GM19438 (cell line): ENCODE measurements around the gene SLC29A4.
A peak's percentile ranks its signal among the peaks of the same experiment; 100 is the strongest.
"Not testable (repeated sequence)": the region's sequence is repeated elsewhere in the genome, so short reads cannot be mapped to it uniquely, and the experiment has no call there.

Experiments used
- ATAC-seq: cut with Tn5 transposase; IDR thresholded peaks from one replicate; pipeline ENCODE4 v1.9.1; 2021; ENCODE audit warnings: low read depth; ENCODE audit not compliant: unreplicated experiment

SLC29A4 gene

DNA sequence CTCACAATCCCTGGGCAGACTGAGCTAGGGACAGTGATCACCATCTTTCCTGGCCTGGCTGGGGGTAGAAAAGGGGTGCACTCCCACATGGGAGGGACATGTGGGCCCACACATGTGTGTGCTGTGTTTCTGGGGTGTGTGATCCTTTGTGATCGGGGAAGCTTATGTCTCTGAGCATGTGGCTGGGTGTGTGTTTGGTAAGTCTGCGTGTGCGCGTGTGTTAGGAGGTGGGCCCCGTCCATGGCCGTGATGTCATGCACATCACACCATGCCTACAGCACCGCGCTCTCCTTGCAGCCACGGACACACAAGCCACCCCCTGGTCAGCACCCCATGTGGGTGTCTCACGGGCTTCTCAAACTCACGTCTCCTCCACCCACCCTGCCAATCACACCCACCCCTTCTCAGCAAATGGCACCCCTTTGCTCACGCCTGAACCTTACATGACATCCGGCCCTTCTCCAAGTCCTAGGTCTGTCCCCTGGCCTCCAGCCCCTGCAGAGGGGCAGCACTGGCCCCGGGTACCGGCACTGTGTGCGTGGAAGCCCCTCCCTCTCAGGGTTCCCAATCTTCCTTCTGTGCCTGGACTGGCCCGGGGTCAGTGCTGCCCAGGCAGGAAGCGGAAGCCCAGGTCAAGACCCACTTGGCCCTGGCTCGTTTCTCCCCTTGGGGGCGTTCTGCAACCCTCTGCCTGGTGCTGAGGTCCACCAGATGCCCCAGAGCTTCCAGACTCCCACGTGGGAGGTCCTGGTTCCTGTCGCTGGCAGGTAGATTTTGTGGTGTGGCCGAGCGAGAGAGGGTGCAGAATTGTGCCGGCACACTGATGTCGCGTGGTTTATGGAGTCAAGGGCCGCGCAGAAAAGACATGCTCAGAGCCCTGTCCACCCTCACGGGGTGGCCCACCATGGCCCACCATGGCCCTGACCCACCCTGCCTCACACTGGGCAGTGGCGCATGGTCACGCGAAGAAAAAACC, 12.6 kb downstream of the SLC29A4 start:
- no peak for ATAC-seq

DNA sequence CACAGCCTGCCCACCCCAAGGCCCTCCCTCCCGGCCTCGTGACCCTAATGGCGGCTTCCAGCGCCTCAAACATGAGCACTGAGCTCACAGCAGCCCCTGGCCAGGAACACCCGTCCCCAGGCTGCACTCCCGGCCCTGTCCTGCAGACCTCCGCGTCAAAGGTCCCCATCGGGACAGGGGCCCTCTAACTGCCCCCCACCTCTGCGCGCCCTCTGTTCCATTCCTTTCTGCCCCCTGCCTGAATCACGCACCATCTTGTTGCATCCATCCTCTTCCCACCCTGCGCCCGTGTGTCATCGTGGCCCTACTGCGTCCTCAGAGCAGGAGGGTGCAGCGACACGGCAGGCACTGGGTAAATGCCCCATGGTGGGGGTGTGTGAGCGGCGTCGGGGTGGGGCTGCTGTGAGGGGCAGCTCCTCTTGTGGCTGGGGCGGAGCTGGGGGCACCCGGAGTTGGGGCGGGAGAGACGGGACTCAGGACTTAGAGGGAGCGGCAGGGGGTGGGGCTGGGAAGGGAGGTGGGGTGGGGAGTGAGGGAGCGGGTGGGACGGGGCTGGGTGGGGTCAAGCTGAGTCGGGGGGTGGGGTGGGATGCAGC, 13.4 kb downstream of the SLC29A4 start:
- no peak for ATAC-seq

DNA sequence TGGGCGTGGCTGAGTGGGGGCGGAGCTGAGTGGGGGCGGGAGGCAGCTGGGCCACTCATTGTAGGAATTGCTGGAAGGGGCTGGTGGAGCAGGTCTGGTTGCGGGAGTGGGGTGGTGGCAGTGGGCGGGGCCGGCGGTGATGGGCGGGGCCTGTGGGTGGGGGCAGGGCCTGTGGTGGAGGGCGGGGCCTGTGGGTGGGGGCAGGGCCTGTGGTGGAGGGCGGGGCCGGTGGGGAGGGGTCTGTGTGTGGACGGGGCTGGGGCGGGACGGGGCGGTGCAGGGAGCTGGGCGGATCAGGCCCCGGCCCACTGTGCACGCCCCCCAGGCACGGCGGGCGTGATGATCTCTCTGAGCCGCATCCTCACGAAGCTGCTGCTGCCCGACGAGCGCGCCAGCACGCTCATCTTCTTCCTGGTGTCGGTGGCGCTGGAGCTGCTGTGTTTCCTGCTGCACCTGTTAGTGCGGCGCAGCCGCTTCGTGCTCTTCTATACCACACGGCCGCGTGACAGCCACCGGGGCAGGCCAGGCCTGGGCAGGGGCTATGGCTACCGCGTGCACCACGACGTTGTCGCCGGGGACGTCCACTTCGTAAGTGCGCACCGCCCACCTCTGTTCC, 14.0 kb downstream of the SLC29A4 start:
- ATAC-seq: peak; percentile 61

DNA sequence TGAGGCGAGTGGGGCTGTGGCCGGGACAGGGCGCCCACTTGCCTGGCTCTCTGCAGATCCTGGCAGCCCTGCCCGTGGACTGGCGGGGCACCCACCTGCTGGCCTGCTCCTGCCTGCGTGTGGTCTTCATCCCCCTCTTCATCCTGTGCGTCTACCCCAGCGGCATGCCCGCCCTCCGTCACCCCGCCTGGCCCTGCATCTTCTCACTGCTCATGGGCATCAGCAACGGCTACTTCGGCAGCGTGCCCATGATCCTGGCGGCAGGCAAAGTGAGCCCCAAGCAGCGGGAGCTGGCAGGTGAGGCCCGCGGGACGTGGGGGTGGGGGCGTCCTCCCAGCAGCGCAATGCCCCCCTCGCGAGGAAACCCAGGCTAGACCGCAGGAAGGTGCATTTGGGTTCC, 17.6 kb downstream of the SLC29A4 start:
- no peak for ATAC-seq

DNA sequence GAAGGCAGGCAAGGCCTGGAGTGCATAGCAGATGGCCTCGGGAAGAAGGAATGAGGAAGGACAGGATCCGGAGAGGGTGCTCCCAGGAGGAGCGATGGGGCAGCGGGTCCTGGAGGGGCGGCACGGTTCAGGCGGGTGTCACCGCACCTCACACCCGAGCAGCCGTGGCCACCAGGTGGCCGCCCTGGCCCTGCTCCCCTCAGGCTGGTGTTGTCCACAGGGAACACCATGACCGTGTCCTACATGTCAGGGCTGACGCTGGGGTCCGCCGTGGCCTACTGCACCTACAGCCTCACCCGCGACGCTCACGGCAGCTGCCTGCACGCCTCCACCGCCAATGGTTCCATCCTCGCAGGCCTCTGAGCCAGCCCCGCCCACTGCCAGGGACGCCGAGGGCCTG, 19.8 kb downstream of the SLC29A4 start:
- ATAC-seq: no peak

DNA sequence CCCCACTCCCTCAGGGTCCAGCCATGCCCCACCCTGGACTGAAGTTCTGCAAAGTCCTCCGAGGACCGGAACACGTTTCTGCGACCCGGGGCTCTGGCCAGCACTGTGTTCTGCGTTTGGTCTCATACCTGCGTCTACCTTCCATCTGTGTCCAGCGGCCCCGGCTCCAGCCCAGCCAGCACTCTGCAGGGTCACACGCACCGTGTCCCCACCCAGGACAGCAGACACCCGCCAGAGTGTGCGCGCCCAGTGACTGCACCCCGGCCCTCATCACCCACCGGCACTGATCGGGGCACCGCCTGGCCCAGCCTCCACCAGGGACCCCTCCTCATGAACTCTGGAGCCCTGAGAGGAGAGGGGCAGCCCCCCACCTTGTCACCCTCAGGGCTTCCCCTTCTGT, 20.3 kb downstream of the SLC29A4 start:
- no peak for ATAC-seq

DNA sequence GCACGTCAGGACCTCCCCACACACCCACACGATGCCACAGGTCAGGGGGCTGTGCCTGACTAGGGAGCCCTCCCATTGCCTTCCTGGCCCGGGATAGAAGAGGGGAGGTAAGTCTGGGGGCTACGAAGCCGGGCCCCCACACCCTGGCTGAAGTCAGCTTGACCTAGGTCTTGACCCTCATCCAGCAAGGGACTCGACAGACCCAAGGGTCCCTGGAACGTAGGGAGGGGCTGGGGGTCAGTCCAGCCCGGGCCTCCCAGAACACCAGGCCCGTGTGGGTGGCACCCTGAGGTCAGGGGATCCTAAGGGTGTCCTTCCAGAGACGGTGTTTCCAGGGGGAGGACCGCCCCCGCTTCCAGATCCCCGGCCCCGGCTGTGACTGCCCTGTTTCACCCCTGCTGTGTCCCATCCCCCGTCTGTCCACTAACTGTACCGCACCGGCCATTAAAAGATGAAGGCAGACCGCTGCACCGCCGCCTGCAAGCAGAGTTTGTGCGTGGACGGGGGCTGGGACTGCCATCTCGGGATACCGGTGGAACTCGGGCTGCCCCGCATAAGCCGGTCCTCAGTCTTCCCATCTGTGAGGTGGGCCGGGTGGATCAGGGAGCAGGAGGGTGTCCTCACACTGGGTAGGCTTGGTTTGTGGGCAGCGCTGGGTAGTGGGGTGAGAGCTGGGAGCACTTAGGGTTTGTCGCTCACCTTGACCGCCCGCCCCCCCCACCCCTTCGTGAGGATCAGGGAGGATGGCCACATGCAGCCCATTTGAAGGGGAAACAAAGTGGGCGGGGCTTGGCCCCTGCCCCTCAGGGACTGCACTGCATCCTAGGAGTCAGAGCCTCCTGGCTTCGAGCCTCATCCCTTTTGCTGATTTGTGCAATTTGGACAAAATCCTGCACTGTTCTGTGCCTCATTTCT, 21.1 kb downstream of the SLC29A4 start:
- ATAC-seq: no peak

DNA sequence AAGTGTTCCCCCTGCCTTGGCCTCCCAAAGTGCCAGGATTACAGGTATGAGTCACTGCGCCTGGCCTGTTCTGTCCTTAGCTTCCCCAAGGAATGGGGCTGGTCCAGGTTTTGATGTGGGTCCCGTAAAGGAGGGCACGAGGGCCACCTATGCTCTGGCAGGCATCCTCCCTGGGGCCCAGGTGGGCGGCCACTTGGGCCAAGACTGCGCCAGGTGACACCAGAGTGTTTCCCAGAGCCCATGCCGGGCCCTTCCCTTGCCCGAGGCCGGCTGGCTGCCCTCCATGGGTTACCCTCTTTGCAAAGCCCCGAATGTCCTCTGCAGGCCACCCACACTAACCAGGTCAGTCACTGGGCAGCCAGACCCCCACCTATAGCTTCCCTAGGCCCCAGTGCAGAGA, 22.3 kb downstream of the SLC29A4 start:
- ATAC-seq: not testable (repeated sequence)

DNA sequence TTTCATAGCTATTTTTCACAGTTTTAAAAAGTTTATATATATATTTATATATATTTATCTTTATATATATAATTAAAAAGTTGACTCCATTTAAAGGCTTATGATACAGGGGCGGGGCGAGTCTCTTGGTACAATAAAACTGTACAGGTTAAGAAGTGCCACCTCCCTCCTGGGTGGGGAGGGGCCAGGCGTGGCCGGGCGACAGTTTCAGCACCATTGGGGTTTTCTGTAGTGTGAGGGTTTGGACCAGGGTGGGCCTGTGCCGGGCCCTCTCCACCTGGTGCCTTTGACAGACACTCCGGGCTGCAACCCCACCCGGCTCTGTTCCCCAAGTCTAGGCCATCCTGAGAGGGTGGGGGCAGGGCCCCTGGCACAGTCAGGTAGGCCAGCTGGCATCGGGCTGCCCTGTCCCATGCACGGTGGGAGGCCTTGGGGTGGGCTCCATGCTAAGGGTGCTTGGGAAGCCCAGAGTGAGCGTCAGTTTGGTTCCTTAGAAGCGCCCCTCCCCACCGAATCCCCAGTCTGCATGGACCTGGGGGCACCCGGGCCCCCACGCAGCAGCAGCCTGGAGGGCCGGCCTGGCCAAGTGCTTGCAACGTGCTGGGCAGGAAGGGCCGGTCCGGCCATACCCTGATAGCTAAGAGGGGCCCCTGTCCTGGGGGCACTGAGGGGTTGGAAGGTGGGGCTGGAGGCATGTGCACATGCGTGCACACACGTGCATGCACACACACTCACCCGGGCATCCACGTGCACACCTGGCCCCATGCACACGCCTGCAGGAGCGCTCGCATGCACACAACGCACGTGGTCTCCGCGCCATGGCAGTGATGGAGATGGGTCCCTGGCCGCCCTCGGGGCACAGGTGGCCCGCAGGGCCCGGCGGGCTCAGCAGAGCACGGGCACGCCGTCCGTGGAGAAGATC, 24.7 kb downstream of the SLC29A4 start:
- not testable (repeated sequence) for ATAC-seq

DNA sequence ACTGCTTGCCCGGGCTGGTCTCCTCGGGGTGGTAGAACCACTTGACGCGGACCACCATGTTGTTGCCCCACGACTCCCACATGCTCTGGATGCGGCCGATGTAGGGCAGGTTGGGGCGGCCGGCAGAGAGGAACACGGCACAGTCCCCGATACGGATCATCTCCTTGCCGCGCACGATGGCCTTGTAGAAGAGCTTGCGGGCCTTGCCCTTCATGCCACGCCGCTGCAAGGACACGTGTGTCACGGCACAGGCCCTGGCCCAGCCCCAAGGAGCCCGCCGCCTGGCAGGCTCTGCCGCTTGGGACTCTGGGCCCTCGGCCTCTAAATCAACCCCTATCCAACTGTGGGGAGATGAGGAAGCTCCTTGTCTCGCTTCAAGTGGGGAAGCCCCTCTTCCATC, 26.4 kb downstream of the SLC29A4 start:
- ATAC-seq: no peak

DNA sequence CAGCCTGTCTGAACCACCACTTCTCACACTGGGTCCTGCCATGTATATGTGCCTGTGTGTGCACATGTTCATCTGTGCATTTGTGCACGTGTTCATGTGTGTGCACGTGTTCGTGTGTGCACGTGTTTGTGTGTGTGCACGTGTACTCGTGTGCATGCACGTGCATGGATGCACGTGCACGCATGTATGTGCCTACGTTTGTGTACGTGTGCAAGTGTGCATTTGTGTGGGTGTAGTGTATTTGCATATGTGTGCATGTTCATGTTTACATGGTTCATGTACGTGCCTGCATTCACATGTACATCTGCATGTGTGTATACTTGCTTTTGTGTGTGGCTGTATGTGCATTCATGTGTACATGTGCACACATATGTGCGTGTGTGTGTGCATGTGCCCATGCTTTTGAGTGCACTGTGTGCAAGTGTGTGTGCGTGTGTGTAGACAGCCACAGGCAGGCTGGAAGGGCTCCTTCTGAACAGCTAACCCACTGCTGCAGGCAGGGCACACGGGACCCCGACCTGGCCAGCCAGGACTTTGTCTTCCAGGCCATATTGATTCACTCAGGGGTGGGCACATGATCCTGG, 28.2 kb downstream of the SLC29A4 start:
- ATAC-seq: no peak

DNA sequence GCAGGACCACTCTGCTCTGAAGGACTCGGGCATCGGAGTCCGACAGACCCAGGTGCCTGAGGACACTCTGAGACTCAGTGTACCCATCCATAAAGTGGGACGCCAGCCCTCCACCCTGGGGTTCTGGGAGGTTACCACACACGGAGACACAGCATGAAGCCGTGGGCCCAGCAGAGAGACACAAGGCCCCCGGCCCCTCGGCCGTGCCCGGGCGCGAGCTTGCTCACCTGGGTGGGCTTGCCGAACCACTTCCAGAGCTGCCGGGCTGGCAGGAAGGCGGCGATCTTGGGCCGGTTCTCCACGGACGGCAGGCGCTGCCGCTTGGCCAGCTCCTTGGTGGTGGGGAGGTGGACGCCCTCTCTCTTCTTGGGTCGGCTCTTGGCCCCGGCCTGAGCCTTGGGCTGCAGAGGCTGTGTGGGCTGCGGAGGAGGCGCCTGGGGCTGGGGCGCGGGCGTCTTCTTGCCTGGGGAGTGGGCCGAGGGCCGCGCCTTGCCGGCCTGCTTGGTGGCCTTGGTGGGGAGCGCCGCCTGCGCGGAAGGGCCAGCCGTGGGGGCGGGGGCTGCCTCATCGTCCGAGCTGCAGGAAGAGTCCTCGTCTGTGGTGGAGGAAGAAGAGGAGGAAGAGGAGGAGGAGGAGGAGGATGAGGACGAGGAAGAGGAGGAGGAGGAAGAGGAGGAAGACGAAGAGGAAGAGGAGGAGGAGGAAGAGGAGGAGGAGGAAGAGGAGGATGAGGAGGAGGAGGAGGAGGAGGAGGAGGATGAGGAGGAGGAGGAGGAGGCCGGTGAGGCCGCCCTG, 29.7 kb downstream of the SLC29A4 start:
- not testable (repeated sequence) for ATAC-seq

DNA sequence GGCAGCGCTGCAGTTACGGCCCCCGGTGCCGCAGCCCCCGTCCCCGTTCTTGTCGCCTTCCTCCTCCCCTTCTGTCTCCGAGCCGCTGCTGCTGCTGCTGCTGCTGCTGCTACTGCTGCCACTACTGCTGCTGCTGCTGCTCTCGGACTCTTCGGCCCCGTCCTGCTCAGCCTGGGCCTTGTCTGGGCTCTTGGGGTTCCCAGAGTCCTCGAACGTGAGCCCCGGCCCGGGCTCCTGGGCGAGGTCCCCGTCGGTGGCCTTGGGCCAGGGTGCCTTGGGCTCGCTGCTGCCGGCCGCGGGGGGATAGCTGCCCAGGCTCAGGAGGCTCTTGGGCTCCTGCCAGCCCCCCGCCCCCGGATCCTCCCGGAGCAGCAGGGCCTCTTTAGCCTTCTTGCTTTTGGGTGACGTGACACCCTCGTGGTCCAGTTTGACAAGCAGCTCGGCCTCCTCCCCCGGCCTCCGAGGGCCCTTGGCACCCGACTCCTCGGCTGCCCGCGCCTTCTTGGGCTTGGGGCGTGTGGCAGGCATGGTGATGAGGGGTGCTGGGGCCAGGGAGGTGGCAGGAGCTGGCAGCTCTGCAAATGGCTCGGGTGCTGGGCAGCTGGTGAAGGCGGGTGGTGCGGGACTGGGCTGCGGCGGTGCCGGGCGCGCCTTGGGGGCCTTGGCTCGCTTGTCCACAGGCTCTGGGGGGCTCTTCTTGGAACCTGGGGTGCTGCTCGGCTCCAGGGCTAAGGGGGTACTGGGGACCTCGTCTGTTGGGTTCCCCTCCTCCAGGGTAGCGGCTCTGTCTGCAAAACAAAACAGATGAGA, 30.5 kb downstream of the SLC29A4 start:
- not testable (repeated sequence) for ATAC-seq

DNA sequence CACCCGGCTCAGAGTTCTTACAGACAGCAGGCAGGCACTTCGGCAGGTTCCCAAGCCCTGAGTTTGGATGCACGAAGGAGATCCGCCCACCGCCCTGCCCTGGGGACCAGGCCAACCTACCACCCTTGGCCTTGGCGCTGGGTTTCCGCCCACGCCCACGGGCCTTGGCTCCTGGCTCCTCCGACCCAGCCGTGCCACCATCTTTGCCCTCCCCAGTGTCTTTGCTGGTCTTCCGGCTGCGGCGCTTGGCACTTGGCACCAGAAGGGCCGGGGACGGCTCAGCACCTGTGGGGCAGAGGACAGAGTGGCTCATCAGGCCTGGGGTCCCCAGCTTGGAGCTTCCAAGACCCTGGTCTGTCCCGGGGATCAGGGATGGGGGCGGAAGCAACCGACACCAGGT, 32.1 kb downstream of the SLC29A4 start:
- no peak for ATAC-seq

DNA sequence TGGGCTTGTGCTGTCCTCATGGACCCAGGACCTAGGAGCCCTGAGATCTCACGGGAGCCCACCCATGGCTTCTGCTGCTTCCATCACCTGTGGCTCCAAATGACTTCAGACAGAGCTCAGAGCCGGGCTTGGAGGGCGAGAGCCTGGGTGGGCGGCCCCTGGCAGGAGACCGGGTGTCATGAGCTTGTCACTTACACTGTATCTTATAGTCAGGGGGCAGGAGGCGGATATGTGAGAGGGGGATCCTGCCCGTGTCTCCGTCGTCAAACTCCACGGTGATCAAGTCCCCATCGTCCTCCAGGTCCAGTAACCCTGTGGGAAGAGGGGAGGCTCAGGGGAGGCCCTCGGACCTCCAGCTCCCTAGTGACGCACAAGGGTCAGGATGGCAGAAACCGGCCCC, 33.0 kb downstream of the SLC29A4 start:
- ATAC-seq: no peak

DNA sequence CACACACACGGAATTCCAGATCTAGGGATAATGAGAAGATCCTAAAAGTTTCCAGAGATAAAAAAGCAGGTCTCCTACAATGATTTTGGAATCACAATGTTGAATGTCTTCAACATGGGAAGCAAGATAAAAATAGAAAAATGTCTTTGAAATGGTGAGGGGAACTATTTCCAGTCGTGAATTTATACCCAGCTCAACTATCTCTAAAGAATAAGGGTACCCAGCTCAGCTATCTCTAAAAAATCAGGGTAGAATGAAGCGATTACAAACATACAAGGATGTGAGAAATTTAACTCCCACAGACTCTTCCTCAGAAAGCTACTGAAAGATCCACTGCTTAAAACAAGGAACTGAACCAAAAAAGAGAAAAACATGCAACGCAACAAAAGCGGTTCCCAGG, 35.9 kb downstream of the SLC29A4 start:
- ATAC-seq: not testable (repeated sequence)

DNA sequence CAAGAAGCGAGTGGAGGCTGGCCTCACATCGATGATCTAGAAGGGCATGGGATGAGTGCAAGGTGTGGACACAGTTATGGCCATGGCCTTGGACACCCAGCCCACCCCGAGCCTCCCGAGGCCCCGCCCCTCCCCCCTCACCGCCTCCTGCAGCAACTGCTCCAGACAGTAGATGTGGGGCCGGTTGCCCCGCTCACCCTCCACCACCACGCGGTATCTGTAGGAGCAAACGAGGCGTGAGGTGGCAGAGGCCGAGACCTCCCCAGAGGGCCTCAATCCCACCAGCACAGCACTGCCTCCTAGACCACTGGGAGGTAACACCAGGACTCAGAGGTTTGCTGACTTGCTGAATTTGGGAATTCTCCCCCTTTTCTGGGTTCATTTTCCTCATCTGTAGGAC, 37.6 kb downstream of the SLC29A4 start:
- no peak for ATAC-seq
